Nucleus accumbens (tissue), 56 donors: ENCODE results near the gene NKAPD1.

Source experiments
- DNase-seq, 56 donors: peaks; one replicate each; lab custom pipeline; 2025; lab: John Stamatoyannopoulos, UW

The NKAPD1 gene

DNA sequence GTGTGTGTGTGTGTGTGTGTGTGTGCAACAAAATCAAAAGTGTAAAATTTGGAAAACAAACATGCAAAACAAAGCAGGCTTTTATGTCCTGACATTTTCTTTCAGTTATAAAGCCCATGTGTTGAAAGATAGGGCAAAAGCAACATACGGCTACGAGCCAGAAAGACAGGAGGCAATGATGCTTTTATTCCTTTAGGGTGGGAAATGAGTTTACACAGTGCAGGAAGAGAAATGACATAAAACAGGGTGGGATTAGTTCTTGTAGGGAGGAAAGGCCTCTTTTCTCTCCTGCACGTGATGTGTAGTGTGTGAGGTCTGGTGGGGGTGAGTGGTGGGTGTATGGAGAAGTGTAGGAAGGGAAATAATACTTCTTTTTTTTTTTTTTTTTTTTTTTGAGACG, 60.4 kb downstream of the NKAPD1 start:
- no peak for DNase-seq
